Liver (tissue), 9 donors: ENCODE measurements around the gene CIZ1. TPM values are rescaled to one million over a fixed set of nuclear protein-coding genes. Genes with fewer than 3 reads are reported as not detected.

Source experiments
- DNase-seq: peaks from one replicate; pipeline ENCODE4 v3.0.0-alpha.2; 2017; ENCODE audit warnings: low spot score
- H3K27ac ChIP-seq, 2 donors: one replicate each; pipeline ENCODE4 v1.7.0; 2013; ENCODE audit warnings: inconsistent platforms in 2 of 2, low read length in 2 of 2, control low read depth in 1 of 2, low read depth in 1 of 2, mild to moderate bottlenecking in 1 of 2
- H3K27me3 ChIP-seq, 4 donors: one replicate each; pipeline versions ENCODE4 v1.6.1 to v1.7.0; 2013; ENCODE audit warnings: low read length in 3 of 4, inconsistent platforms in 1 of 4, mild to moderate bottlenecking in 1 of 4, moderate library complexity in 1 of 4; ENCODE audit not compliant: control insufficient read depth in 4 of 4, insufficient read depth in 4 of 4
- H3K36me3 ChIP-seq, 4 donors: one replicate each; pipeline versions ENCODE4 v1.6.1 to v1.7.0; 2013; ENCODE audit warnings: low read length in 3 of 4, mild to moderate bottlenecking in 3 of 4, low read depth in 1 of 4, moderate library complexity in 1 of 4; ENCODE audit not compliant: control insufficient read depth in 4 of 4, insufficient read depth in 3 of 4
- H3K4me1 ChIP-seq, 4 donors: one replicate each; pipeline versions ENCODE4 v1.6.1 to v1.7.0; 2013; ENCODE audit warnings: low read length in 3 of 4, mild to moderate bottlenecking in 3 of 4, moderate library complexity in 1 of 4; ENCODE audit not compliant: control insufficient read depth in 4 of 4, insufficient read depth in 4 of 4
- H3K4me3 ChIP-seq, 3 donors: one replicate each; pipeline versions ENCODE4 v1.6.1 to v1.7.0; 2013; ENCODE audit warnings: low read length in 3 of 3, control low read depth in 1 of 3, low read depth in 1 of 3, mild to moderate bottlenecking in 1 of 3
- H3K9ac ChIP-seq, 2 donors: one replicate each; pipeline ENCODE4 v1.7.0; 2013; ENCODE audit warnings: low read length in 2 of 2, mild to moderate bottlenecking in 2 of 2, moderate library complexity in 2 of 2, control low read depth in 1 of 2, low read depth in 1 of 2
- H3K9me3 ChIP-seq, 4 donors: one replicate each; pipeline versions ENCODE4 v1.6.1 to v1.7.0; 2013; ENCODE audit warnings: low read length in 3 of 4; ENCODE audit not compliant: control insufficient read depth in 4 of 4
- ATF3 ChIP-seq: IDR thresholded peaks from 2 replicates; pipeline ENCODE4 v1.6.1; 2016; ENCODE audit warnings: antibody characterized with exemption
- EGR1 ChIP-seq, 2 donors: IDR thresholded peaks; 2 replicates each; pipeline ENCODE4 v1.6.1; 2016 to 2018; ENCODE audit warnings: antibody characterized with exemption in 2 of 2, low read depth in 2 of 2
- FOXA1 ChIP-seq: IDR thresholded peaks from 2 replicates; pipeline ENCODE4 v1.6.1; 2016; ENCODE audit warnings: antibody characterized with exemption
- FOXA2 ChIP-seq: IDR thresholded peaks from 2 replicates; pipeline ENCODE4 v1.6.1; 2016; ENCODE audit warnings: antibody characterized with exemption
- GABPA ChIP-seq, 2 donors: IDR thresholded peaks in 1 of 2; conservative IDR thresholded peaks in 1 of 2; 2 replicates each; pipeline ENCODE4 v1.6.1; 2016; ENCODE audit warnings: antibody characterized with exemption in 2 of 2, mild to moderate bottlenecking in 1 of 2, moderate library complexity in 1 of 2
- HNF4A ChIP-seq, 2 donors: conservative IDR thresholded peaks; 2 replicates each; pipeline ENCODE4 v1.6.1; 2016; ENCODE audit warnings: antibody characterized with exemption in 2 of 2, mild to moderate bottlenecking in 2 of 2
- HNF4G ChIP-seq: IDR thresholded peaks from 2 replicates; pipeline ENCODE4 v1.6.1; 2016; ENCODE audit warnings: antibody characterized with exemption
- MAX ChIP-seq: IDR thresholded peaks from 2 replicates; pipeline ENCODE4 v1.6.1; 2016; ENCODE audit warnings: antibody characterized with exemption
- NR2F2 ChIP-seq: IDR thresholded peaks from 2 replicates; pipeline ENCODE4 v1.6.1; 2016; ENCODE audit warnings: antibody characterized with exemption
- RAD21 ChIP-seq, 2 donors: IDR thresholded peaks; 2 replicates each; pipeline ENCODE4 v1.6.1; 2016; ENCODE audit warnings: antibody characterized with exemption in 2 of 2, mild to moderate bottlenecking in 2 of 2
- RXRA ChIP-seq, 2 donors: IDR thresholded peaks; 2 replicates each; pipeline ENCODE4 v1.6.1; 2017 to 2018; ENCODE audit warnings: antibody characterized with exemption in 2 of 2, mild to moderate bottlenecking in 1 of 2
- SP1 ChIP-seq: IDR thresholded peaks from 2 replicates; pipeline ENCODE4 v1.6.1; 2018; ENCODE audit warnings: antibody characterized with exemption, mild to moderate bottlenecking
- TAF1 ChIP-seq: conservative IDR thresholded peaks from 2 replicates; pipeline ENCODE4 v1.6.1; 2016; ENCODE audit warnings: antibody characterized with exemption, mild to moderate bottlenecking
- YY1 ChIP-seq: IDR thresholded peaks from 2 replicates; pipeline ENCODE4 v1.6.1; 2016; ENCODE audit warnings: antibody characterized with exemption, mild to moderate bottlenecking
- WGBS: extraction: QIAGEN DNeasy Blood & Tissue Kit; methylation state at CpG from one replicate; pipeline ENCODE4 v1.1.7; 2013; 5-methylcytosine and 5-hydroxymethylcytosine counted together
- polyA plus RNA-seq, 2 donors: library from polyadenylated mRNA; stranded (reverse) in 1 of 2; unstranded in 1 of 2; fragments of 200-250 nt in 1 of 2; fragments of >200 nt in 1 of 2; fragmentation: Nextera tagmentation in 1 of 2; extraction: Ambion mirVana in 1 of 2; gene quantifications; one replicate each; pipeline versions ENCODE4 v1.2.1 to v1.2.3, GENCODE V29; 2013 to 2015
- total RNA-seq, 2 donors: library from RNA; depleted of rRNA; stranded (reverse); fragments of >200 nt; gene quantifications; one replicate each; pipeline ENCODE4 v1.2.3, GENCODE V29; 2014
- TF ChIP-seq, protein P1 (sequence below): IDR thresholded peaks from 2 replicates; pipeline ENCODE4 v1.6.1; 2016; ENCODE audit warnings: antibody characterized with exemption, mild to moderate bottlenecking
- TF ChIP-seq, protein P2 (sequence below): fragments of 150-350 bp; IDR thresholded peaks from 2 replicates; pipeline ENCODE4 v1.5.1; 2017; ENCODE audit warnings: improper control_type of control experiment, low read depth, low read length; ENCODE audit not compliant: missing input control
- TF ChIP-seq, protein P3 (sequence below): IDR thresholded peaks from 2 replicates; pipeline ENCODE4 v1.6.1; 2016; ENCODE audit warnings: antibody characterized with exemption
- donor health status: healthy.
- donor health status: healthy.
- donor health status: healthy.
- donor health status: healthy.
- donor health status: healthy.

CIZ1 gene
- total and polyA plus RNA-seq, 4 donors, result 12.5 to 15.5 (median 13.7) TPM

GRCh38 chr9:128117613-128118471 lies 73.5 kb downstream of the CIZ1 start:
- 19% methylated on average over 27 of the region's 27 CpGs for WGBS
- H3K27ac ChIP-seq, result peak overlapping the region in 1 of 2 donors; percentile 36
- peak; percentile 100 for DNase-seq
- TF ChIP-seq EGR1 (IDR thresholded peaks at IDR 0.05; ENCODE audit: low read depth in 2 of 2) (no peak), SP1 (peak; percentile 25), HNF4A (conservative IDR thresholded peaks at IDR 0.05) (peak in 1 of 2 donors; percentile 54), YY1 (peak; percentile 37), RAD21 (IDR thresholded peaks at IDR 0.05) (peak; percentile 100)
- TF ChIP-seq, protein P1, sequence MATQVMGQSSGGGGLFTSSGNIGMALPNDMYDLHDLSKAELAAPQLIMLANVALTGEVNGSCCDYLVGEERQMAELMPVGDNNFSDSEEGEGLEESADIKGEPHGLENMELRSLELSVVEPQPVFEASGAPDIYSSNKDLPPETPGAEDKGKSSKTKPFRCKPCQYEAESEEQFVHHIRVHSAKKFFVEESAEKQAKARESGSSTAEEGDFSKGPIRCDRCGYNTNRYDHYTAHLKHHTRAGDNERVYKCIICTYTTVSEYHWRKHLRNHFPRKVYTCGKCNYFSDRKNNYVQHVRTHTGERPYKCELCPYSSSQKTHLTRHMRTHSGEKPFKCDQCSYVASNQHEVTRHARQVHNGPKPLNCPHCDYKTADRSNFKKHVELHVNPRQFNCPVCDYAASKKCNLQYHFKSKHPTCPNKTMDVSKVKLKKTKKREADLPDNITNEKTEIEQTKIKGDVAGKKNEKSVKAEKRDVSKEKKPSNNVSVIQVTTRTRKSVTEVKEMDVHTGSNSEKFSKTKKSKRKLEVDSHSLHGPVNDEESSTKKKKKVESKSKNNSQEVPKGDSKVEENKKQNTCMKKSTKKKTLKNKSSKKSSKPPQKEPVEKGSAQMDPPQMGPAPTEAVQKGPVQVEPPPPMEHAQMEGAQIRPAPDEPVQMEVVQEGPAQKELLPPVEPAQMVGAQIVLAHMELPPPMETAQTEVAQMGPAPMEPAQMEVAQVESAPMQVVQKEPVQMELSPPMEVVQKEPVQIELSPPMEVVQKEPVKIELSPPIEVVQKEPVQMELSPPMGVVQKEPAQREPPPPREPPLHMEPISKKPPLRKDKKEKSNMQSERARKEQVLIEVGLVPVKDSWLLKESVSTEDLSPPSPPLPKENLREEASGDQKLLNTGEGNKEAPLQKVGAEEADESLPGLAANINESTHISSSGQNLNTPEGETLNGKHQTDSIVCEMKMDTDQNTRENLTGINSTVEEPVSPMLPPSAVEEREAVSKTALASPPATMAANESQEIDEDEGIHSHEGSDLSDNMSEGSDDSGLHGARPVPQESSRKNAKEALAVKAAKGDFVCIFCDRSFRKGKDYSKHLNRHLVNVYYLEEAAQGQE, result no peak
- TF ChIP-seq, protein P2, sequence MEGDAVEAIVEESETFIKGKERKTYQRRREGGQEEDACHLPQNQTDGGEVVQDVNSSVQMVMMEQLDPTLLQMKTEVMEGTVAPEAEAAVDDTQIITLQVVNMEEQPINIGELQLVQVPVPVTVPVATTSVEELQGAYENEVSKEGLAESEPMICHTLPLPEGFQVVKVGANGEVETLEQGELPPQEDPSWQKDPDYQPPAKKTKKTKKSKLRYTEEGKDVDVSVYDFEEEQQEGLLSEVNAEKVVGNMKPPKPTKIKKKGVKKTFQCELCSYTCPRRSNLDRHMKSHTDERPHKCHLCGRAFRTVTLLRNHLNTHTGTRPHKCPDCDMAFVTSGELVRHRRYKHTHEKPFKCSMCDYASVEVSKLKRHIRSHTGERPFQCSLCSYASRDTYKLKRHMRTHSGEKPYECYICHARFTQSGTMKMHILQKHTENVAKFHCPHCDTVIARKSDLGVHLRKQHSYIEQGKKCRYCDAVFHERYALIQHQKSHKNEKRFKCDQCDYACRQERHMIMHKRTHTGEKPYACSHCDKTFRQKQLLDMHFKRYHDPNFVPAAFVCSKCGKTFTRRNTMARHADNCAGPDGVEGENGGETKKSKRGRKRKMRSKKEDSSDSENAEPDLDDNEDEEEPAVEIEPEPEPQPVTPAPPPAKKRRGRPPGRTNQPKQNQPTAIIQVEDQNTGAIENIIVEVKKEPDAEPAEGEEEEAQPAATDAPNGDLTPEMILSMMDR, result peak; percentile 100
- H3K4me1 ChIP-seq, result peaks cover 11 to 35% (median 24%) of the 10 kb centered on the region in 4 donors
- H3K9ac ChIP-seq, result no peak overlapping the region
- peaks cover 2 to 19% (median 5%) of the 10 kb centered on the region in 4 donors for H3K36me3 ChIP-seq
- H3K4me3 ChIP-seq, result no peak overlapping the region
- no peaks in the 10 kb centered on the region for H3K27me3 ChIP-seq
- no peaks in the 10 kb centered on the region for H3K9me3 ChIP-seq

DNA sequence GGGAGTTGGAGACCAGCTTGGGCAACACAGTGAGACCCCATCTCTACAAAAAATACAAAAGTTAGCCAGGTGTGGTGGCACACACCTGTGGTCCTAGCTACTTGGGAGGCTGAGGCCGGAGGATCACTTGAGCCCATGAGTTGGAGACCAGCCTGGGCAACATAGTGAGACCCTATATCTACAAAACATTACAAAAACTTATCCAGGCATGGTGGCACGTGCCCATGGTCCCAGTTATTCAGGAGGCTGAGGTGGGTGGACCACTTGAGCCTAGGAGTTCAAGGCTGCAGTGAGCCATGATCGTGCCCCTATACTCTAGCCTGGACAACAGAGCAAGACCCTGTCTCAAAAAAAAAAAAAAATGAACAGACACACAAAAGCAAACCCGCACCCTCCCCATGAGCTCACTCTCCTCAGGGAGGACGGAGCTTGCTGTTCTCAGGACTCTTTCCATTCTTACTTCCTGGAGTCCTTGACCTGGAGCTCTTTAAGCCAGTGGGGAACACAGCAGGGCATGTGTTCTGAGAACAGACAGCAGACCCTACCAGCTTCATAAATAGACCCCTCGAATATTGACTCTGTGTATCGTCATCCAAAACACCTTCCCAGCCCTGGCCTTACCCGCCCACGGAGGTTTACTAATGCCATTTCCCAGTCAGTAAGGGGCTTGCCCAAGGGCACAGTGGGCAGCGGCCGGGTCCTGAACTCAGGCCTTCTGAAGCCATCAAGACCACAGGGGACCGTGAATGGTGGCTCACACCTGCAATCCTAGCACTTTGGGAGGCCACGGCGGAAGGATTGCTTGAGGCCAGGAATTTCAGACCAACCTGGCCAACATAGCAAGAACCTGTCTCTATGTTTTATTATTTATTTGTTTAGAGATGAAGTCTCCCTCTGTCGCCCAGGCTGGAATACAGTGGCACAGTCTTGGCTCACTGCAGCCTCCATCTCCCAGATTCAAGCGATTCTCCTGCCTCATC lies 75.0 kb downstream of the CIZ1 start:
- no peaks in the 10 kb centered on the region for H3K27me3 ChIP-seq
- peak overlapping the region; percentile 89 to 93 for H3K27ac ChIP-seq
- no peaks in the 10 kb centered on the region for H3K9me3 ChIP-seq
- H3K9ac ChIP-seq, result no peak overlapping the region
- 82% methylated on average over 16 of the region's 16 CpGs for WGBS
- peaks cover 11 to 35% (median 24%) of the 10 kb centered on the region in 4 donors for H3K4me1 ChIP-seq
- no peak for TF ChIP-seq NR2F2
- TF ChIP-seq GABPA (IDR thresholded peaks at IDR 0.05 in 1 of 2, conservative IDR thresholded peaks at IDR 0.05 in 1 of 2), result no peak
- no peak for TF ChIP-seq RAD21 (IDR thresholded peaks at IDR 0.05)
- no peak for TF ChIP-seq TAF1
- TF ChIP-seq, protein P2, result no peak
- TF ChIP-seq FOXA2, result no peak
- no peak for TF ChIP-seq FOXA1
- TF ChIP-seq ATF3, result no peak
- no peak for TF ChIP-seq EGR1 (IDR thresholded peaks at IDR 0.05; ENCODE audit: low read depth in 2 of 2)
- TF ChIP-seq, protein P3, sequence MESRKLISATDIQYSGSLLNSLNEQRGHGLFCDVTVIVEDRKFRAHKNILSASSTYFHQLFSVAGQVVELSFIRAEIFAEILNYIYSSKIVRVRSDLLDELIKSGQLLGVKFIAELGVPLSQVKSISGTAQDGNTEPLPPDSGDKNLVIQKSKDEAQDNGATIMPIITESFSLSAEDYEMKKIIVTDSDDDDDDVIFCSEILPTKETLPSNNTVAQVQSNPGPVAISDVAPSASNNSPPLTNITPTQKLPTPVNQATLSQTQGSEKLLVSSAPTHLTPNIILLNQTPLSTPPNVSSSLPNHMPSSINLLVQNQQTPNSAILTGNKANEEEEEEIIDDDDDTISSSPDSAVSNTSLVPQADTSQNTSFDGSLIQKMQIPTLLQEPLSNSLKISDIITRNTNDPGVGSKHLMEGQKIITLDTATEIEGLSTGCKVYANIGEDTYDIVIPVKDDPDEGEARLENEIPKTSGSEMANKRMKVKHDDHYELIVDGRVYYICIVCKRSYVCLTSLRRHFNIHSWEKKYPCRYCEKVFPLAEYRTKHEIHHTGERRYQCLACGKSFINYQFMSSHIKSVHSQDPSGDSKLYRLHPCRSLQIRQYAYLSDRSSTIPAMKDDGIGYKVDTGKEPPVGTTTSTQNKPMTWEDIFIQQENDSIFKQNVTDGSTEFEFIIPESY, result no peak
- TF ChIP-seq RXRA (IDR thresholded peaks at IDR 0.05), result no peak
- TF ChIP-seq HNF4G, result no peak
- TF ChIP-seq MAX, result no peak
- no peak for TF ChIP-seq SP1
- DNase-seq, result no peak
- no peak overlapping the region for H3K4me3 ChIP-seq
- peaks cover 0 to 8% (median 2%) of the 10 kb centered on the region in 4 donors for H3K36me3 ChIP-seq
